ENCODE data around the gene KAT5.

- peak; percentile 77 for TF ChIP-seq POLR2A (IDR thresholded peaks at IDR 0.05)
- TF ChIP-seq, protein P1, sequence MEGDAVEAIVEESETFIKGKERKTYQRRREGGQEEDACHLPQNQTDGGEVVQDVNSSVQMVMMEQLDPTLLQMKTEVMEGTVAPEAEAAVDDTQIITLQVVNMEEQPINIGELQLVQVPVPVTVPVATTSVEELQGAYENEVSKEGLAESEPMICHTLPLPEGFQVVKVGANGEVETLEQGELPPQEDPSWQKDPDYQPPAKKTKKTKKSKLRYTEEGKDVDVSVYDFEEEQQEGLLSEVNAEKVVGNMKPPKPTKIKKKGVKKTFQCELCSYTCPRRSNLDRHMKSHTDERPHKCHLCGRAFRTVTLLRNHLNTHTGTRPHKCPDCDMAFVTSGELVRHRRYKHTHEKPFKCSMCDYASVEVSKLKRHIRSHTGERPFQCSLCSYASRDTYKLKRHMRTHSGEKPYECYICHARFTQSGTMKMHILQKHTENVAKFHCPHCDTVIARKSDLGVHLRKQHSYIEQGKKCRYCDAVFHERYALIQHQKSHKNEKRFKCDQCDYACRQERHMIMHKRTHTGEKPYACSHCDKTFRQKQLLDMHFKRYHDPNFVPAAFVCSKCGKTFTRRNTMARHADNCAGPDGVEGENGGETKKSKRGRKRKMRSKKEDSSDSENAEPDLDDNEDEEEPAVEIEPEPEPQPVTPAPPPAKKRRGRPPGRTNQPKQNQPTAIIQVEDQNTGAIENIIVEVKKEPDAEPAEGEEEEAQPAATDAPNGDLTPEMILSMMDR (IDR thresholded peaks at IDR 0.05): peak in 2 of 5 experiments; percentile 6 to 16
- TF ChIP-seq EP300 (IDR thresholded peaks at IDR 0.05; ENCODE audit: low read depth): no peak
These were observed 8.3 kb downstream of the KAT5 start, which contains the start of gene RNASEH2C for GRCh38 chr11:65720211-65720934.

Measured in transverse colon (tissue), 3 donors.